ENCODE data around the gene MACIR. TPM values are rescaled to one million over a fixed set of nuclear protein-coding genes. Genes with fewer than 3 reads are reported as not detected.

Gene MACIR
- total RNA-seq, 1 donor from 2014 or later: 12.3 TPM

DNA sequence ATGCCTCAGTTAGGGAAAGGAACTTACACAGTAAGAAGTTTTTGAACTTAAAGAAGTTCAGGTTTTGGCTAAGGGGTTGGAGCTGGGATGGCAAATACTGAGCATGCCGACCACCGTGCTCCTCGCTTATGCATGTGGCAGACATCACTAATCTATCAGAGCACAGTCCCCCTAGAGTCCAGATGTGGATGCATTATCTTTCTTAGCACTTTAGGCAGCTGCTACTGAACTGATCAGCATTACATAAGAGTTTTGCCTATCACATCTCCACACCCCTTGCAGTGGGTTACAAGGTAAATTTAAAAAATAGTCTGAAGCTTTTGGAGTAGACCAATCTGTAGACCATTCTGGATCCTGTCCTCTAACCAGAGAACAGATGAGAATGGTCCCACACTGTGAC is 22.4 kb downstream of the MACIR start:
- Mint-ChIP-seq H3K4me3 (ENCODE audit: low read depth) (no peak overlapping the region), H3K9me3 (no peaks in the 10 kb centered on the region), H3K4me1 (ENCODE audit: low read depth) (no peaks in the 10 kb centered on the region), H3K27ac (no peak overlapping the region), H3K36me3 (ENCODE audit: low read depth) (peaks cover 6% of the 10 kb centered on the region), H3K27me3 (ENCODE audit: low read depth) (no peaks in the 10 kb centered on the region)
- DNase-seq (ENCODE audit: low spot score): no peak
- intact Hi-C loops (cut with micrococcal nuclease): no loop called here

DNA sequence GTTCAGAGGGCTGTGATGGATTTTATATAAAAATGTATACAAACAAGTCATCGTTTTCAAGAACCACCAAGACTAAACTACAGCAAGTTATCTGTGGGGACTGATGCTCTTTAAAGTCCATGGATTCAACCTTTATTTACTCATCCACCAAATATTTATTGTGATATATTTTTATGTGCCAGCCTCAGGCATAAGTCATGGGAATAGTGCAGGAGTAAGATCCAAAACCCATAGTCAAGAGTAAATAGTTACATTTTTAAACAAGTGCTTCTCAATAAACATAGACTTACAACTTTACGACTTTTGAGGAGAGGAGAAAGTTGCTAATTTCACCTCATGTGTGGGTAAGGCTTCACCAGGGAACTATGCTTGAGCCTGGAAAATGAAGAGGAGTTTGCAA is 24.6 kb downstream of the MACIR start:
- intact Hi-C loops (cut with micrococcal nuclease): no loop called here
- no peak overlapping the region for H3K4me3 Mint-ChIP-seq (ENCODE audit: low read depth)
- no peaks in the 10 kb centered on the region for H3K4me1 Mint-ChIP-seq (ENCODE audit: low read depth)
- H3K27ac Mint-ChIP-seq: no peak overlapping the region
- H3K36me3 Mint-ChIP-seq (ENCODE audit: low read depth): no peaks in the 10 kb centered on the region
- H3K27me3 Mint-ChIP-seq (ENCODE audit: low read depth): no peaks in the 10 kb centered on the region
- no peaks in the 10 kb centered on the region for H3K9me3 Mint-ChIP-seq
- DNase-seq (ENCODE audit: low spot score): no peak

DNA sequence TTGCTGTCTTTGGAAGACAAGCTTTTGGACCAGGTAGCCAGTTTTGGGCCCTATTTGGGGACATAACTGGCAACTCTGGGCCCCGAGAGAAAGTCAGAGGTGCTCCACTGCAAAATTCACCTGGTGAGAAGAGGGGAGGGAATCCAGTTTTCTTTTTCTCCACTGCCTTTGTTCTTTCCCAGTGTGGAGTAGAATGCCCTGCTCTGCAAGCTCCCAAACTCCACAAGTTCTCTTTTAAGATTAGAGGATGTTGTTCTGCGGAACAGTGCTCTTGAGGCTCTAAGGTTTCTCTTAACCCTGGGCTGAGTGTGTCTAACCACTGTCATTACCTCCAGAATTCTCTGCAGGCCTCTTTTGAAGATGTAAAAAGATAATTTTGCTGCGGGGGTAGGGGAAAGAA is 25.3 kb downstream of the MACIR start:
- H3K9me3 Mint-ChIP-seq: no peaks in the 10 kb centered on the region
- H3K27ac Mint-ChIP-seq: no peak overlapping the region
- H3K36me3 Mint-ChIP-seq (ENCODE audit: low read depth): no peaks in the 10 kb centered on the region
- intact Hi-C loops (cut with micrococcal nuclease): no loop called here
- H3K4me3 Mint-ChIP-seq (ENCODE audit: low read depth): no peak overlapping the region
- no peaks in the 10 kb centered on the region for H3K27me3 Mint-ChIP-seq (ENCODE audit: low read depth)
- no peaks in the 10 kb centered on the region for H3K4me1 Mint-ChIP-seq (ENCODE audit: low read depth)
- no peak for DNase-seq (ENCODE audit: low spot score)

DNA sequence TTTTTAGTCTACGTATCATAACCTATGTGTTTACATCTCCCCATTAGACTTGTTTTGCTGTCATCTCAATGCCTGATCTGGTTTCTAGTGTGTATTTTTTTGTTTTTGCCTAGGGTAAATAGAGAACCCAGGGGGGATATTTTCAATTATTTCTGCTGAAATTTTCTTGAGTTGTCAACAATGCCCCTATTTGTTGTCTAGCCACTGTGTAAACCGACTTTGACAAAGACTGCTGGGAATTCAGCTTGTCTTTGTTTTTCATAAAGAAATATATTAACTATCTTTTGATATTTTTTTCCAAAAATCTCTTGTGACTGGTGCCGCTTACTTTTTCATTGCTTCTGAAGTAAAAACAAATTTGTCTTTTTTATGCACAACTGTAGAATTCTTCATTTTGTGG is 28.1 kb downstream of the MACIR start:
- no peak for DNase-seq (ENCODE audit: low spot score)
- no peaks in the 10 kb centered on the region for H3K9me3 Mint-ChIP-seq
- intact Hi-C loops (cut with micrococcal nuclease): no loop called here
- H3K36me3 Mint-ChIP-seq (ENCODE audit: low read depth): no peaks in the 10 kb centered on the region
- no peaks in the 10 kb centered on the region for H3K4me1 Mint-ChIP-seq (ENCODE audit: low read depth)
- no peak overlapping the region for H3K4me3 Mint-ChIP-seq (ENCODE audit: low read depth)
- no peak overlapping the region for H3K27ac Mint-ChIP-seq
- no peaks in the 10 kb centered on the region for H3K27me3 Mint-ChIP-seq (ENCODE audit: low read depth)

DNA sequence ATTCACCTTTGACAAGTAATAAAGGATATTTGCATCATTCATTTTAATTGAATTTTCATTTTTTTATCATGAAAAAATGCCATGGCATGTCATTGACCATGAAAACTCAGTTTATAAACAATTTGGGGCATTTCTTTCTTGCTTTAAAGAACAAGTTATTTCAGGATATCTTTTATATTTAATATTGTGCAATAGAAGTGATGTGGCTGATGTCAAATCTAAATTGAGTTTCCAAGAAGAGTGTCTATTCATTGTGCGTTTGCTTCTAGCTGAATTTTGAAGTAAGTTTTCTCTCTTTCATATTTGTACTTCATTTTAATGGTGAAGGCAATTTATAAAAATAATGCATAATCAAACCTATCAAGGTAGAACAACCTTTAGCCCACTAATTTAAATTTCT is 30.5 kb downstream of the MACIR start:
- H3K27me3 Mint-ChIP-seq (ENCODE audit: low read depth): no peaks in the 10 kb centered on the region
- no peaks in the 10 kb centered on the region for H3K9me3 Mint-ChIP-seq
- H3K36me3 Mint-ChIP-seq (ENCODE audit: low read depth): no peaks in the 10 kb centered on the region
- intact Hi-C loops (cut with micrococcal nuclease): no loop called here
- no peak for DNase-seq (ENCODE audit: low spot score)
- H3K27ac Mint-ChIP-seq: no peak overlapping the region
- H3K4me1 Mint-ChIP-seq (ENCODE audit: low read depth): no peaks in the 10 kb centered on the region
- no peak overlapping the region for H3K4me3 Mint-ChIP-seq (ENCODE audit: low read depth)

DNA sequence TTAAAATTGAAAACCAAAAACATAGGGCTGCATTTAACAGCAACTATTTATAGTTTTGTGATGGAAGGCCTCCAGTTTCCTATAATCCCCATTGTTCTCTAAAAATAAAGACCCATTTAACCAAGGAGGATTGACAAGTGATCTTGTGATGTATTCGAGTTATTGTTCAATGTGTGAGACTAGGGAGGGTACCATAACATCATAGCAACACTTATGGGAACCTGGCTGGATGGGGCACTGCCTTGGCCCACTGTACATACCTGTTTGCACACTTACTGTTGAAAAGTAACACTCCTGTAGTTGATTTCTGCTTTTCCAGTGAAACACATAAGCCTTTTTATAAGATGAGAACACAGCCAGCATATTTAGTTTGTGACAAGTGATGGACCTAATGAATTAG is 32.3 kb downstream of the MACIR start:
- Mint-ChIP-seq H3K4me1 (ENCODE audit: low read depth) (no peaks in the 10 kb centered on the region), H3K27me3 (ENCODE audit: low read depth) (no peaks in the 10 kb centered on the region), H3K9me3 (no peaks in the 10 kb centered on the region), H3K27ac (no peak overlapping the region), H3K4me3 (ENCODE audit: low read depth) (no peak overlapping the region), H3K36me3 (ENCODE audit: low read depth) (no peaks in the 10 kb centered on the region)
- intact Hi-C loops (cut with micrococcal nuclease): no loop called here
- DNase-seq (ENCODE audit: low spot score): no peak

DNA sequence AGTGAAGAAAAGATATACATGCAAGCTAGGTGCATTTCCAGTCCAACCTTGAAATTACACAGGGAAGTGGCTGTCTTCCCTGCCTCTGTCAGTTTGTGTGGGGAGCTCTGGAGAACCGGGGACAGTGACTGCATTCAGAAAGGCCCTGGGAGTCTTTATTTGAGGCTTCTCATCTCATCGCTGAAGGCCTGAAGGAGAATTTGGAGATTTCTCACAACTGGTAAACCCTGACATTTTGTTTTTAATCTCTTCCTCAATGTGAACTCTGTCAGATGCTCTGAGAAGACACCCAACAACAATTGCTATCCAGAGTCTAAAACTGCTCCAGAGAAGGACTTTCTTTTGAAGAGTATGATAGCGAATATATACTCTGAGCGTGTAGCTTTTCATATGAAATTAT is 33.0 kb downstream of the MACIR start:
- intact Hi-C loops (cut with micrococcal nuclease): no loop called here
- H3K4me3 Mint-ChIP-seq (ENCODE audit: low read depth): no peak overlapping the region
- no peaks in the 10 kb centered on the region for H3K27me3 Mint-ChIP-seq (ENCODE audit: low read depth)
- no peaks in the 10 kb centered on the region for H3K36me3 Mint-ChIP-seq (ENCODE audit: low read depth)
- no peak overlapping the region for H3K27ac Mint-ChIP-seq
- DNase-seq (ENCODE audit: low spot score): no peak
- no peaks in the 10 kb centered on the region for H3K4me1 Mint-ChIP-seq (ENCODE audit: low read depth)
- no peaks in the 10 kb centered on the region for H3K9me3 Mint-ChIP-seq

DNA sequence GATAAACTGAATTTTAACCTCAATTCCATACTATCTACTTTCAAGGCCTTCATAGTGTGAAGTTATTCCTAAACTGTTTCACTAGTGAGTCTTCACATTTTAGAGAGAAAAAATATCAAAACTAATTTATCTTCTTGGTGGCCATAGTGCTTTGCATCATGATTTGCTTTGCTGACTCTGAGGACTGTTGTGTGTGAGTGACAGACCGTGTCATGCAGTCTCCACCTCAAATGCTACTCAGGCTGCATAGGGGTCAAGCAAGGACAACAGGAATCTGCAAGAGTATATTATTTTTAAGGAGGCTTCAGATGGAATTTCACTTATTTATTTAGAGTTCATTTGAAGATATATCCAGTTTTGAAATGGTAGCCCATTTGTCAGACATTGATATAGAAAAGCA is 34.5 kb downstream of the MACIR start:
- intact Hi-C loops (cut with micrococcal nuclease): no loop called here
- no peak for DNase-seq (ENCODE audit: low spot score)
- Mint-ChIP-seq H3K4me3 (ENCODE audit: low read depth) (no peak overlapping the region), H3K27me3 (ENCODE audit: low read depth) (peaks cover 5% of the 10 kb centered on the region), H3K27ac (no peak overlapping the region), H3K9me3 (no peaks in the 10 kb centered on the region), H3K36me3 (ENCODE audit: low read depth) (no peaks in the 10 kb centered on the region), H3K4me1 (ENCODE audit: low read depth) (no peaks in the 10 kb centered on the region)

DNA sequence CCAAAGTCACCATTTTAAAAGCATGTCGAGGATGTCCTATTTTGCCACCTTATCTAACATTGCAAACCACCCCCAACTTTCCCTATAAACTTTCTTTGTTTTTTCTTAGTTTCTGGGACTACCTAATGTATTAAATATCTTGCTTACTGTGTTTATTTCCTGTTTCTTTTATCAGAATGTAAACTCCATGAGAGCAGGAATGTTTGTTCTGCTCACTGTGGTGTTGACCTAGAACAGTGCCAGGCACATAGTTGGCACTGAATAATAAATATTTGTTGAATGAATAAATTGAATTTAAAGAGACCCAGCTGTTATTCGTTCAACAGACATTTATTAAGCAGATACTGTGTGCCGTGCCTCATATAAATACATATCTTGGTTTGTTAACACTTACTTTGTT is 35.2 kb downstream of the MACIR start:
- Mint-ChIP-seq H3K4me3 (ENCODE audit: low read depth) (no peak overlapping the region), H3K27ac (no peak overlapping the region), H3K4me1 (ENCODE audit: low read depth) (no peaks in the 10 kb centered on the region), H3K36me3 (ENCODE audit: low read depth) (no peaks in the 10 kb centered on the region), H3K9me3 (no peaks in the 10 kb centered on the region), H3K27me3 (ENCODE audit: low read depth) (peaks cover 5% of the 10 kb centered on the region)
- intact Hi-C loops (cut with micrococcal nuclease): no loop called here
- DNase-seq (ENCODE audit: low spot score): no peak

DNA sequence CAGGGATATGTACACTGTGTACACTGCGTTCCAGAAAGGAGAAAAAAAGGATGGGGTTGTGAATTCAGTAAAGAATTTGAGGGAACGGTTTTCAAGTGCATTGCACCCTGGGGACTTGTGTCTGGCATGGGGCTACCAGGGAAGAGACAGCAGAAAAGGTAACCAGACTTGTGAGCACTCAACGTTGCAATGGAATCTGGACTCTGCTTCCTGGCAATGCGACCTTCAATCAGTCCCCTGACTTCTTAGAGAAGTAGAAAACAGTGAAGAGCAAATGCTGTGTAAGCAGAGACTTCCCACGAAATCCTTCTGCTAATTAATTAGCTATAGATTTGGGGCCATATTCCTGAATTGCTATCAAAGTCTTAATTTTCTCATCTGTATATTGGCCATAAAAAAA is 36.3 kb downstream of the MACIR start:
- intact Hi-C loops (cut with micrococcal nuclease): no loop called here
- Mint-ChIP-seq H3K4me1 (ENCODE audit: low read depth) (no peaks in the 10 kb centered on the region), H3K4me3 (ENCODE audit: low read depth) (no peak overlapping the region), H3K27ac (no peak overlapping the region), H3K36me3 (ENCODE audit: low read depth) (no peaks in the 10 kb centered on the region), H3K9me3 (no peaks in the 10 kb centered on the region), H3K27me3 (ENCODE audit: low read depth) (peaks cover 5% of the 10 kb centered on the region)
- no peak for DNase-seq (ENCODE audit: low spot score)

DNA sequence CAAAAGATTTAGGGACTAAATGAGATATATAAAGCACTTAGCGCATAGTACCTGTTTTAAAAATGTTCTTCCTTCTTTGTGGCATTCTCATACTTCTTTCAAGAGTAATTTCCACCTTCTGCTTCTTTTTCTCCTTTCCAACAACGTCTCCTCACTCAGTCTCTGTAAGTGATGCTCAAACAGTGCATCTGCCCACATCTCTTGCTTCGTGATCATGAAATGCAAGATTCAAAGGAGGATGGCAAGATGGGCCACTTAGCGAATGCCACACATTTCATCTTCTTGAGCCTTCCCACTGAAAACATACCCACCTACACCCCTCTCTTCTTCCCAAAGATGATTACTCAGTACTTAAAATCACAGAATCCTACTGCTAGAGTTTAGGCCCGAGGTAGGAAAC is 36.9 kb downstream of the MACIR start:
- Mint-ChIP-seq H3K9me3 (no peaks in the 10 kb centered on the region), H3K27ac (no peak overlapping the region), H3K27me3 (ENCODE audit: low read depth) (peaks cover 5% of the 10 kb centered on the region), H3K4me3 (ENCODE audit: low read depth) (no peak overlapping the region), H3K36me3 (ENCODE audit: low read depth) (no peaks in the 10 kb centered on the region), H3K4me1 (ENCODE audit: low read depth) (no peaks in the 10 kb centered on the region)
- intact Hi-C loops (cut with micrococcal nuclease): no loop called here
- no peak for DNase-seq (ENCODE audit: low spot score)

DNA sequence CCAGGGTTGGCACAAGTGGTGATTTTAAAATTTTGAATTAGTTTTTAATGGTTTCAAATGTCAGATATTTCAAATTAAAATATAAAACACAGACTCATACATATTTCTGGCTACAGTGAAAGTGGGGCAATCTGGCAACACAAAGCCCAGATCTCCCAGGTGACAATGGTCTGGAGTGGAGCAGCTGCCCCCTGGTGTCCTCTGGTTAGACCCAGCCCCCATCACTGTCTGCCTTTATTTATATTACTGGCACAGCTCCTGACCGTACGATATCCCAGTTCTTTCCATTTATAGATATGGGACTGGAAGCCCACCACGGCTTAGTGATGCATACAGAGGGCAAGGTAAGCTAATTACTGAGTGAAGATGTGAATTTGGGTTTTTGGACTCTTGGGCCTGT is 37.3 kb downstream of the MACIR start:
- Mint-ChIP-seq H3K36me3 (ENCODE audit: low read depth) (no peaks in the 10 kb centered on the region), H3K27ac (no peak overlapping the region), H3K4me3 (ENCODE audit: low read depth) (no peak overlapping the region), H3K4me1 (ENCODE audit: low read depth) (no peaks in the 10 kb centered on the region), H3K9me3 (no peaks in the 10 kb centered on the region), H3K27me3 (ENCODE audit: low read depth) (peaks cover 5% of the 10 kb centered on the region)
- intact Hi-C loops (cut with micrococcal nuclease): no loop called here
- no peak for DNase-seq (ENCODE audit: low spot score)

DNA sequence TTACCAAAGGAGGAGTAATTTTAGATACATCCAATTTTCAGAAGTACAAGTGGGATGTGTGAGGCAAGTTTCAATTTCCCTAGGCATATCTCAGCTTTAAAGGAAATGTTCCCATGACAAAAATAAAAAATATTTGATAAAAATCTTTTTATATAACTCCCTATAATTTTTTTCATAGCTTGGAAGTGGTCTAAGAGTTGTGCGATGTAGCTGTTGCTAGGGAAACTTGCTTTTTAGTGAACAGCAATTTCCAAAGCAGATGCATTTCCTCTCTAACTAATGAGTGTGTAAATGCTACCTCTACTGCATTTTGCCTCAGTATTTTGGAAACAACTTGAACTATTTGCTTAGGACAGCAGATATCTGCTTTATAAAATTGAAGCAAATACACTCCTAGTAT is 39.6 kb downstream of the MACIR start:
- no peak overlapping the region for H3K27ac Mint-ChIP-seq
- H3K27me3 Mint-ChIP-seq (ENCODE audit: low read depth): peaks cover 7% of the 10 kb centered on the region
- H3K4me1 Mint-ChIP-seq (ENCODE audit: low read depth): no peaks in the 10 kb centered on the region
- no peak overlapping the region for H3K4me3 Mint-ChIP-seq (ENCODE audit: low read depth)
- intact Hi-C loops (cut with micrococcal nuclease): no loop called here
- H3K36me3 Mint-ChIP-seq (ENCODE audit: low read depth): no peaks in the 10 kb centered on the region
- DNase-seq (ENCODE audit: low spot score): no peak
- H3K9me3 Mint-ChIP-seq: no peaks in the 10 kb centered on the region

DNA sequence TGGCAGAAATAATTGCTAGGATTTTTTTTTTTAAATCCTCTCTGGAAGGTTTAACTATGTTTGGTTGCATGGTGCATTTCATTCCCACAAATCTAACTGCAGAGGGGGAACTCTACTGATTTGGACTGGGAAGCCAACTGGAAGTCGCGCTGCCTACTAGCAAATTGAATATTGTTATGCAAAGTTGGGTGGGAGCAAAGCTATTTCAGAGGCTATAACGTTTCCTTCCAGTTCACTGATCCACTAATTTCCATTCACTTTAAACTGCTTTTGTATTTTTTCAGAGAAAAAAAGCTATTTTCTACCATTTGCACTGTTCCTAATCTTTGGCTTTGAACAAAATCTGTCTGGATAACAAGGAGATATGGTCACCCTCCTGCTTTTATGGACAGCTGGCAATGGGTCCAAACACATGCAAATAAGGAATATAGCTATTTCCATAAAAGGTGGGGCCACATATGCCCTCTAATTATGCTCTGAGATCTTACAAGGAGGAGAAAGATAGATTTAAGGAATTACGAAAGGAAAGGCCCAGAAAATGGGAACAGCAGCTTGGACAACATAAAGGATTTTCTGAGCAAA is 40.1 kb downstream of the MACIR start:
- Mint-ChIP-seq H3K9me3 (no peaks in the 10 kb centered on the region), H3K27me3 (ENCODE audit: low read depth) (peaks cover 7% of the 10 kb centered on the region), H3K4me3 (ENCODE audit: low read depth) (no peak overlapping the region), H3K27ac (no peak overlapping the region), H3K36me3 (ENCODE audit: low read depth) (no peaks in the 10 kb centered on the region), H3K4me1 (ENCODE audit: low read depth) (no peaks in the 10 kb centered on the region)
- intact Hi-C loops (cut with micrococcal nuclease): no loop called here
- no peak for DNase-seq (ENCODE audit: low spot score)
